ENCODE measurements around the gene PPP1R15B. TPM values are rescaled to one million over a fixed set of nuclear protein-coding genes. Genes with fewer than 3 reads are reported as not detected.

PPP1R15B gene
- polyA plus RNA-seq, 1 donor (not counting 4 experiments of a cell fraction or from before 2014, with no cell fraction given), result 19.1 TPM

GRCh38 chr1:204459706-204460105 lies 48.1 kb upstream of the PPP1R15B start:
- Histone ChIP-seq H3K4me1 (ENCODE audit: control insufficient read depth, extremely low read depth, insufficient read depth, low read length) (peaks cover 9% of the 10 kb centered on the region), H3K27me3 (ENCODE audit: control insufficient read depth, extremely low read depth, insufficient read depth, low read length) (no peaks in the 10 kb centered on the region), H3K79me2 (ENCODE audit: control insufficient read depth, insufficient read depth, low read length) (no peaks in the 10 kb centered on the region), H4K20me1 (ENCODE audit: control insufficient read depth, extremely low read depth, insufficient read depth, low read length) (no peaks in the 10 kb centered on the region), H3K9ac (ENCODE audit: control insufficient read depth, extremely low read depth, insufficient read depth, low read length) (no peak overlapping the region), H3K9me1 (ENCODE audit: control insufficient read depth, extremely low read depth, insufficient read depth, low read length) (no peaks in the 10 kb centered on the region), H3K4me2 (ENCODE audit: control insufficient read depth, extremely low read depth, insufficient read depth, low read depth, low read length) (no peak overlapping the region), H3K9me3 (ENCODE audit: control insufficient read depth, low read depth, low read length) (no peaks in the 10 kb centered on the region), H3K4me3 (ENCODE audit: control insufficient read depth in 2 of 3, extremely low read depth in 1 of 3, insufficient read depth in 2 of 3, low read depth in 1 of 3, low read length in 3 of 3) (no peak overlapping the region), H3K27ac (ENCODE audit: control insufficient read depth, insufficient read depth, low read length) (no peak overlapping the region), H3K36me3 (ENCODE audit: control insufficient read depth in 2 of 2, extremely low read depth in 1 of 2, insufficient read depth in 2 of 2, low read length in 2 of 2) (peaks cover 2 to 9% of the 10 kb centered on the region in 2 experiments), H2AFZ (ENCODE audit: control insufficient read depth, low read length) (no peak overlapping the region)
- TF ChIP-seq CTCF (optimal IDR thresholded peaks at IDR 0.05 in 1 of 3, IDR thresholded peaks at IDR 0.05 in 1 of 3, conservative IDR thresholded peaks at IDR 0.05 in 1 of 3; ENCODE audit: extremely low read depth in 1 of 3, insufficient read depth in 2 of 3, low read length in 3 of 3) (no peak), EZH2 (IDR thresholded peaks at IDR 0.05; ENCODE audit: low read length) (no peak)
- FAIRE-seq (no peak), DNase-seq (ENCODE audit: low read depth, low spot score) (no peak)
- dilution Hi-C loops (cut with MboI; ENCODE audit: extremely low pct_ligation_motif_present, low sequenced_read_pairs), result no loop called here

GRCh38 chr1:204457666-204458065 lies 46.0 kb upstream of the PPP1R15B start:
- Histone ChIP-seq H3K79me2 (ENCODE audit: control insufficient read depth, insufficient read depth, low read length) (no peaks in the 10 kb centered on the region), H3K4me1 (ENCODE audit: control insufficient read depth, extremely low read depth, insufficient read depth, low read length) (peaks cover 9% of the 10 kb centered on the region), H3K4me3 (ENCODE audit: control insufficient read depth in 2 of 3, extremely low read depth in 1 of 3, insufficient read depth in 2 of 3, low read depth in 1 of 3, low read length in 3 of 3) (no peak overlapping the region), H3K27me3 (ENCODE audit: control insufficient read depth, extremely low read depth, insufficient read depth, low read length) (no peaks in the 10 kb centered on the region), H3K9me1 (ENCODE audit: control insufficient read depth, extremely low read depth, insufficient read depth, low read length) (no peaks in the 10 kb centered on the region), H3K36me3 (ENCODE audit: control insufficient read depth in 2 of 2, extremely low read depth in 1 of 2, insufficient read depth in 2 of 2, low read length in 2 of 2) (peaks cover 2 to 13% of the 10 kb centered on the region in 2 experiments), H3K4me2 (ENCODE audit: control insufficient read depth, extremely low read depth, insufficient read depth, low read depth, low read length) (no peak overlapping the region), H4K20me1 (ENCODE audit: control insufficient read depth, extremely low read depth, insufficient read depth, low read length) (no peaks in the 10 kb centered on the region), H3K9me3 (ENCODE audit: control insufficient read depth, low read depth, low read length) (no peaks in the 10 kb centered on the region), H3K27ac (ENCODE audit: control insufficient read depth, insufficient read depth, low read length) (no peak overlapping the region), H3K9ac (ENCODE audit: control insufficient read depth, extremely low read depth, insufficient read depth, low read length) (no peak overlapping the region), H2AFZ (ENCODE audit: control insufficient read depth, low read length) (no peak overlapping the region)
- dilution Hi-C loops (cut with MboI; ENCODE audit: extremely low pct_ligation_motif_present, low sequenced_read_pairs), result no loop called here
- DNase-seq (ENCODE audit: low read depth, low spot score) (no peak), FAIRE-seq (no peak)
- TF ChIP-seq CTCF (optimal IDR thresholded peaks at IDR 0.05 in 1 of 3, IDR thresholded peaks at IDR 0.05 in 1 of 3, conservative IDR thresholded peaks at IDR 0.05 in 1 of 3; ENCODE audit: extremely low read depth in 1 of 3, insufficient read depth in 2 of 3, low read length in 3 of 3) (no peak), EZH2 (IDR thresholded peaks at IDR 0.05; ENCODE audit: low read length) (no peak)
